Measurements from ENCODE around the gene VSX2.

- TF ChIP-seq, protein P1, sequence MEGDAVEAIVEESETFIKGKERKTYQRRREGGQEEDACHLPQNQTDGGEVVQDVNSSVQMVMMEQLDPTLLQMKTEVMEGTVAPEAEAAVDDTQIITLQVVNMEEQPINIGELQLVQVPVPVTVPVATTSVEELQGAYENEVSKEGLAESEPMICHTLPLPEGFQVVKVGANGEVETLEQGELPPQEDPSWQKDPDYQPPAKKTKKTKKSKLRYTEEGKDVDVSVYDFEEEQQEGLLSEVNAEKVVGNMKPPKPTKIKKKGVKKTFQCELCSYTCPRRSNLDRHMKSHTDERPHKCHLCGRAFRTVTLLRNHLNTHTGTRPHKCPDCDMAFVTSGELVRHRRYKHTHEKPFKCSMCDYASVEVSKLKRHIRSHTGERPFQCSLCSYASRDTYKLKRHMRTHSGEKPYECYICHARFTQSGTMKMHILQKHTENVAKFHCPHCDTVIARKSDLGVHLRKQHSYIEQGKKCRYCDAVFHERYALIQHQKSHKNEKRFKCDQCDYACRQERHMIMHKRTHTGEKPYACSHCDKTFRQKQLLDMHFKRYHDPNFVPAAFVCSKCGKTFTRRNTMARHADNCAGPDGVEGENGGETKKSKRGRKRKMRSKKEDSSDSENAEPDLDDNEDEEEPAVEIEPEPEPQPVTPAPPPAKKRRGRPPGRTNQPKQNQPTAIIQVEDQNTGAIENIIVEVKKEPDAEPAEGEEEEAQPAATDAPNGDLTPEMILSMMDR (IDR thresholded peaks at IDR 0.05; ENCODE audit: insufficient read depth, low read depth, low read length): no peak
- no peak for TF ChIP-seq EZH2 (IDR thresholded peaks at IDR 0.05; ENCODE audit: insufficient read depth, low read length)
Measured at GRCh38 chr14:74223016-74223415, 16.2 kb upstream of the VSX2 start.
